ENCODE results near the gene PSMB7. TPM values are rescaled to one million over a fixed set of nuclear protein-coding genes. Genes with fewer than 3 reads are reported as not detected.

Gene PSMB7
- total RNA-seq, 4 donors from 2014 or later: 125 to 226 (median 176) TPM

GRCh38 chr9:124357721-124358361 lies 57.4 kb downstream of the PSMB7 start:
- H3K36me3 ChIP-seq: peaks cover 37% of the 10 kb centered on the region
- no peak for DNase-seq (ENCODE audit: low spot score in 2 of 2)
- no peaks in the 10 kb centered on the region for H3K4me1 ChIP-seq
- H3K27me3 ChIP-seq: no peaks in the 10 kb centered on the region
- 89% methylated on average over 12 of the region's 13 CpGs for WGBS
- H3K27ac ChIP-seq: no peak overlapping the region
- H3K4me3 ChIP-seq: no peak overlapping the region
- no peak for TF ChIP-seq POLR2A (IDR thresholded peaks at IDR 0.05)
- no peak for TF ChIP-seq CTCF (IDR thresholded peaks at IDR 0.05)
- no peak for TF ChIP-seq POLR2AphosphoS5 (IDR thresholded peaks at IDR 0.05)
- no peak for TF ChIP-seq EP300 (IDR thresholded peaks at IDR 0.05)
- no peaks in the 10 kb centered on the region for H3K9me3 ChIP-seq

- no peak for DNase-seq (ENCODE audit: low spot score in 2 of 2)
- H3K27ac ChIP-seq: no peak overlapping the region
- 93% methylated on average over 19 of the region's 19 CpGs for WGBS
Measured at GRCh38 chr9:124356745-124357390, 58.4 kb downstream of the PSMB7 start.

GRCh38 chr9:124355941-124356744 lies 59.1 kb downstream of the PSMB7 start:
- no peak for TF ChIP-seq POLR2A (IDR thresholded peaks at IDR 0.05)
- TF ChIP-seq EP300 (IDR thresholded peaks at IDR 0.05): no peak
- TF ChIP-seq CTCF (IDR thresholded peaks at IDR 0.05): no peak
- TF ChIP-seq POLR2AphosphoS5 (IDR thresholded peaks at IDR 0.05): no peak
- no peak overlapping the region for H3K4me3 ChIP-seq
- no peaks in the 10 kb centered on the region for H3K27me3 ChIP-seq
- H3K36me3 ChIP-seq: peaks cover 54% of the 10 kb centered on the region
- DNase-seq (ENCODE audit: low spot score in 2 of 2): no peak
- H3K9me3 ChIP-seq: no peaks in the 10 kb centered on the region
- 92% methylated on average over 12 of the region's 15 CpGs for WGBS
- no peak overlapping the region for H3K27ac ChIP-seq
- H3K4me1 ChIP-seq: no peaks in the 10 kb centered on the region

More at GRCh38 chr9:124356745-124357390, 58.4 kb downstream of the PSMB7 start:
- Histone ChIP-seq H3K4me1 (no peaks in the 10 kb centered on the region), H3K4me3 (no peak overlapping the region), H3K36me3 (peaks cover 47% of the 10 kb centered on the region), H3K9me3 (no peaks in the 10 kb centered on the region), H3K27me3 (no peaks in the 10 kb centered on the region)
- no peak for TF ChIP-seq EP300 (IDR thresholded peaks at IDR 0.05)
- TF ChIP-seq CTCF (IDR thresholded peaks at IDR 0.05): no peak
- no peak for TF ChIP-seq POLR2AphosphoS5 (IDR thresholded peaks at IDR 0.05)
- no peak for TF ChIP-seq POLR2A (IDR thresholded peaks at IDR 0.05)

DNA sequence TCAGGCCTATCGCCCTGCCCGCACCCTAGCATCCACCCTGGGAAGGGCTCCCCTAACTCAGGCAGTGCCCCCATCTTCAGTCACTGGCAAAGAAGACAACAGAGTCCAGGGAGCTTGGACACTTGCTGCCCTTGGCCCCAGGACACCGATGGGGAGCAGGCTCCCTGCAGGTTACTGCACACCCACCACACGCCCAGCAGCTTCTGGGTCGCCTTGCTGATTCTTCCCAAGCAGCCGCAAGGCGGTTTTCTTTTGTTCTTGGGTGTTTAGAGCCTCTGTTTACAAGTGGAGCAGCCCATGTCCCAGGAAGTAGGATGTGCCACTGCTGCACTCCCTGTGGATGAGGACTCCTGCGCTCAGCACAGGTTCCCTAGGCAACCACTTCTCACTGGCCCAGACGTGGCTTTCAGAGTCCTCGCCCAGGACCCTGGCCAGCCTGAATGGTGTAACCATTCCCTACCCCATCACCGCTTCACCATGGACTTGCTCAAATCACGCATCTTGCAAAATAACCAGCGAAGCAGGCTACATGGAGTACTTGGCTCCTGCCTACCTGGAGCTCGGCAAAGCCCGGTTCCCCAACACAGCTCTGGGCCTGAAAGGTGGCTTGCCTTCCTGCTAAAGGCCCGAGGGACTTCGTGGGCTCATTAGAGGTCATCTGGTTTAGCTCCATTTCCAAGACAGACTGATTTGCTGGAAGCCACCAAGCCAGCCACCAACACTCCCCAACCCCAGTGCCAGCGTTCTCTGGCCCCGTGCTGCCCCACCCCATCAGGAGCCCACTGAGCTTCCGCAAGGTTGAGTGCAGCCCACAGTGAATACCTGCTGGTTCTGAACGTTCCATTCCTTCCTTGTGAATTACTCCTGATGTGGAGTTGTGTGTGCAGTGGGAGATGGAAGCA lies 60.0 kb downstream of the PSMB7 start:
- Histone ChIP-seq H3K4me1 (no peaks in the 10 kb centered on the region), H3K9me3 (no peaks in the 10 kb centered on the region), H3K27me3 (no peaks in the 10 kb centered on the region), H3K36me3 (peaks cover 63% of the 10 kb centered on the region), H3K27ac (no peak overlapping the region), H3K4me3 (no peak overlapping the region)
- no peak for TF ChIP-seq POLR2AphosphoS5 (IDR thresholded peaks at IDR 0.05)
- no peak for TF ChIP-seq EP300 (IDR thresholded peaks at IDR 0.05)
- TF ChIP-seq CTCF (IDR thresholded peaks at IDR 0.05): no peak
- no peak for TF ChIP-seq POLR2A (IDR thresholded peaks at IDR 0.05)
- WGBS: 94% methylated on average over 19 of the region's 21 CpGs
- no peak for DNase-seq (ENCODE audit: low spot score in 2 of 2)
